Choroid plexus epithelial cell (primary cell): Measurements from ENCODE around the gene PKIB.

Experiments
- DNase-seq: peaks from one replicate; pipeline ENCODE4 v3.0.0-alpha.2; 2010; ENCODE audit warnings: low read depth
- H3K4me3 ChIP-seq: 2 replicates; pipeline ENCODE4 v1.5.1; 2011; ENCODE audit warnings: low read depth, mild to moderate bottlenecking, control low read depth, low read length, moderate library complexity
- CTCF ChIP-seq: conservative IDR thresholded peaks from 2 replicates; pipeline ENCODE4 v1.5.1; 2011; ENCODE audit warnings: low read depth, mild to moderate bottlenecking, control low read depth, inconsistent platforms, low read length, moderate library complexity

Gene PKIB

DNA sequence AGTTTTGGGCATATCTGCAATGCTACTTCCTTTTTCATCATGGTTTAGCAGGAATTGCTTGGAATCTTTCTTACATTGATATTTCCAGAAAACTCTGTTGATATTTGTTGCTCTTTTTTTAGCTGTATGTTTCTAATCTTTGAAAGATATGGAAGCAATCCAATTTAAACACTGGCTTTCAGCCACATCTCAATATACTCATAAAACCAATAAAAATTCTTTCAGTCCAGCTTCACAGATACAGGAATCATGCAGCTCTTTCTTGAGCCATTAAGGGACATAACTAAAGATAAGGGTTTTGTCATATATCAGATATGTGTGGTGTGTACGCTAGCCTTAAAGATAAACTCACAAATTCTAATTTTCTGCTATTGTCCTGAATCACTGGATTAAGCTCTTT, 47.4 kb downstream of the PKIB start:
- DNase-seq: peak; percentile 39
- H3K4me3 ChIP-seq: no peak overlapping the region
- TF ChIP-seq CTCF: no peak

GRCh38 chr6:122660296-122660695, 50.1 kb downstream of the PKIB start:
- no peak for TF ChIP-seq CTCF
- H3K4me3 ChIP-seq: no peak overlapping the region
- DNase-seq: no peak

DNA sequence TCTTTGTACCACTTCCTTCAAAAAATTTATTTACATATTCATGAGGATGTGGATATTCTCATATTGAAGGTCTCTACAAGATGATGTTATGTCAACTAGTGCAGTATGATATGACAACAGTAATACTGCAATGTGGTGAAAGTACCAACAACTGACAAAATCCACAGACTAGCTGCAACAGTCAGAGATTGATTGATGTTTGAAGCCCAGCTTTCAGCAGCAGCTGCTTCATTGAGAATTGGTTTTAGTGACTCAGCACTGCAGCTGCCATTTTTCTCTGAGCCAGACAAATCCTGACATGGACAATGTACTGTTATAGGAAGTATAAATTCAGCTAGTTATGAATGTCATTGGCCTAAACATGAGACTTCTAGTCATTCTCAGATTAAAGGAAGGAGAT, 53.8 kb downstream of the PKIB start:
- no peak for DNase-seq
- TF ChIP-seq CTCF: no peak
- no peak overlapping the region for H3K4me3 ChIP-seq

GRCh38 chr6:122665929-122666328, 55.7 kb downstream of the PKIB start:
- DNase-seq: no peak
- TF ChIP-seq CTCF: no peak
- H3K4me3 ChIP-seq: no peak overlapping the region

DNA sequence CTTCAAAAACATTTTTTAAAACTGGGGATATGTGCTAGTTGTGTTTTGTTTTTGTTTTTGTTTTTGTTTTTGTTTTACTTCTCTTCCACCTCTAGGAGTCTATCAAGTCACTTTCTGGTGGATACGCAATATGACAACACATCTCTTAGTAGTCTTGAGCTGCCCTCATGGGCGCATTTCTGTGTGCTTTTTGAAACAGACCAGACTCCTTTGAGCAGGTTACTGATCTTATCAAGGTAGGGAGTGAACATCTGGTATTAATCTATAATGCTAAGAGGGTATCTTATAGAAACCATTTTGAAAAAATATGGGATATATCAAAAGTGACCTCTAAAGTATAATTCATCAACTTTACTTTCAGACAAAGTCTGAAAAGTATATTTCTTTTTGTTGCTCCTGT, 56.2 kb downstream of the PKIB start:
- no peak overlapping the region for H3K4me3 ChIP-seq
- DNase-seq: no peak
- TF ChIP-seq CTCF: no peak

DNA sequence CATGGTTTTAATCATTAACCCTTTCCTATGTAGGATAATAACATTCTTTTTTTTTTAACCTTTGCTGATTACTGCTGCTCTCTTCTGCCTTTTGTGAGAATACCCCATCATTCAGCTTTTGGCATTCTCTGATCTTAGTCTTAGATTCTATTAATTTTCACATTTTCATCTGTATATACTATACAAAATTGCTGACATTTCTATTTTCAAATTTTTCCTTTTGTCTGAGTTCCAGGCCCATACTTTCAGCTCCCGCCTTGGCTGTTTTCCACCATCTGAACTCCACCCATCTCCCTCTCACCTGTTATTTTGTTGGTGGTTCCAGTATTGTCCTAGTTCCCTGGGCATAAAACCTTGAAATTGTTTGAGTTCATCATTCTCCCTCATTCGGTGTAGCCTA, 59.2 kb downstream of the PKIB start:
- H3K4me3 ChIP-seq: no peak overlapping the region
- no peak for TF ChIP-seq CTCF
- no peak for DNase-seq

DNA sequence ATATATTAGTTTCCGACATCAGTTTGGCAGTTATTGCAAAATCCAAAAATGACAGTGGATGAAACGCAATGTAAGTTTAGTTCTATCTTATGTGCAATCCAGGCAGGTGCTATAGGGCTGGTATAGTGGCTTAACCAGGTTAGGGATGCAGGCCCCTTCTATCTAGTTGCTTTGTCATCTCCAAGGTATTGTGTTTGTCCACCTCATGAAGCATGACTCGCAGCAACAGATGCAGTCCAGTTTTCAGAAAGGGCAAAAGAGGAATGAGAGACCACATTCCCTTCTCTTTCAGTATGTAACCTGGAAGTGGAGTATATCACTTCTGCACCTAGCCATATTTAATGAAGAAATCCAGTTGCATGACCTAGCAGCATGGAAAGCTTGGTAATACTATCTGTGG, 59.7 kb downstream of the PKIB start:
- H3K4me3 ChIP-seq: no peak overlapping the region
- no peak for TF ChIP-seq CTCF
- DNase-seq: no peak
